Cortex of kidney (tissue), 1 donor: Measurements from ENCODE around the gene ABT1.

Experiments
- DNase-seq: peaks from one replicate; lab custom pipeline; 2025; lab: John Stamatoyannopoulos, UW

ABT1 gene

GRCh38 chr6:26604797-26605196 is 8.0 kb downstream of the ABT1 start:
- DNase-seq: no peak

- no peak for DNase-seq
These were observed 10.9 kb downstream of the ABT1 start for GRCh38 chr6:26607434-26608230.

GRCh38 chr6:26609463-26609862 is 12.7 kb downstream of the ABT1 start:
- no peak for DNase-seq

GRCh38 chr6:26611599-26611998 is 14.8 kb downstream of the ABT1 start:
- no peak for DNase-seq

GRCh38 chr6:26613201-26613600 is 16.4 kb downstream of the ABT1 start:
- no peak for DNase-seq

GRCh38 chr6:26613689-26614683 is 17.2 kb downstream of the ABT1 start:
- no peak for DNase-seq

GRCh38 chr6:26623339-26623859 is 26.6 kb downstream of the ABT1 start:
- DNase-seq: no peak

- DNase-seq: no peak
These were observed 27.8 kb downstream of the ABT1 start for GRCh38 chr6:26624557-26624956.

- no peak for DNase-seq
These were observed 31.1 kb downstream of the ABT1 start for GRCh38 chr6:26627843-26628242.

GRCh38 chr6:26629359-26629758 is 32.6 kb downstream of the ABT1 start:
- DNase-seq: no peak

GRCh38 chr6:26640806-26641205 is 44.1 kb downstream of the ABT1 start:
- no peak for DNase-seq

GRCh38 chr6:26646074-26646473 is 49.3 kb downstream of the ABT1 start:
- no peak for DNase-seq
